Sigmoid colon (tissue), 4 donors: ENCODE results near the gene ZBTB34.

ENCODE experiments used
- POLR2AphosphoS5 ChIP-seq, 4 donors: sonication (generic); formaldehyde crosslinking; IDR thresholded peaks; one replicate each; pipeline ENCODE4 v1.6.1; 2017; ENCODE audit warnings: antibody characterized with exemption in 4 of 4
- TF ChIP-seq, protein P1 (sequence below), 4 experiments: fragments of 450-650 bp in 3 of 4; fragments of 200-600 bp in 1 of 4; IDR thresholded peaks; one replicate each; pipeline ENCODE4 v1.5.1; 2016 to 2019; ENCODE audit warnings: antibody characterized with exemption in 4 of 4, mild to moderate bottlenecking in 3 of 4, moderate library complexity in 2 of 4

DNA sequence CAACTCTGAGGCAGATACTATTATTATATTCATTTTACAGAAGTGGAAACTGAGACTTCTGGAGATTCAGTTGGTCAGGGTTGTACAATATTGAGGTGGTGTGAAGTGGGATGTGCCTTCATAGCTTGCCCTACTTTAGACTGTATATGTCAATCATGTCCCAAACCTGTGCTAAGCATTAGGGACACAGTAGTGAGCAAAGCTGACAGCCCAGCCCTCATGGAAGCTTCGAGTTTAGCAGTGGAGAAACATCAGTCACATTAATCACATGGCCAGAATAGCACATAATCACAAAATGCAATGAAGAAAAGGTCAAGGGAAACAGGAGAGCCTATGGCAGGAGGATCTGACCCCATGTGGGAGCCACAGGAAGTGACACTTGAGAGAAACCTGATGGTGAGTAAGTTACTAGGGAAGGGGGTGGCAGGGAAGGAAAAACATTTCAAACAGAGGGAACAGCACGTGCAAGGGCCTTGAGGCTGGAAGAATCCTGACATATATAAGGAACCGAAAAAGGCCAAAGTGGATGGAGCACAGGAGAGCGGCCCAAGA lies 33.7 kb downstream of the ZBTB34 start:
- no peak for TF ChIP-seq POLR2AphosphoS5 (IDR thresholded peaks at IDR 0.05)
- TF ChIP-seq, protein P1, sequence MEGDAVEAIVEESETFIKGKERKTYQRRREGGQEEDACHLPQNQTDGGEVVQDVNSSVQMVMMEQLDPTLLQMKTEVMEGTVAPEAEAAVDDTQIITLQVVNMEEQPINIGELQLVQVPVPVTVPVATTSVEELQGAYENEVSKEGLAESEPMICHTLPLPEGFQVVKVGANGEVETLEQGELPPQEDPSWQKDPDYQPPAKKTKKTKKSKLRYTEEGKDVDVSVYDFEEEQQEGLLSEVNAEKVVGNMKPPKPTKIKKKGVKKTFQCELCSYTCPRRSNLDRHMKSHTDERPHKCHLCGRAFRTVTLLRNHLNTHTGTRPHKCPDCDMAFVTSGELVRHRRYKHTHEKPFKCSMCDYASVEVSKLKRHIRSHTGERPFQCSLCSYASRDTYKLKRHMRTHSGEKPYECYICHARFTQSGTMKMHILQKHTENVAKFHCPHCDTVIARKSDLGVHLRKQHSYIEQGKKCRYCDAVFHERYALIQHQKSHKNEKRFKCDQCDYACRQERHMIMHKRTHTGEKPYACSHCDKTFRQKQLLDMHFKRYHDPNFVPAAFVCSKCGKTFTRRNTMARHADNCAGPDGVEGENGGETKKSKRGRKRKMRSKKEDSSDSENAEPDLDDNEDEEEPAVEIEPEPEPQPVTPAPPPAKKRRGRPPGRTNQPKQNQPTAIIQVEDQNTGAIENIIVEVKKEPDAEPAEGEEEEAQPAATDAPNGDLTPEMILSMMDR (IDR thresholded peaks at IDR 0.05): no peak
